Measurements from ENCODE around the gene ELF1.

GRCh38 chr13:40940841-40941240 lies 78.3 kb downstream of the ELF1 start:
- TF ChIP-seq POLR2A (IDR thresholded peaks at IDR 0.05) (no peak), CTCF (IDR thresholded peaks at IDR 0.05) (no peak)
